Nephron (organoid): ENCODE results near the gene PLB1.
A peak's percentile ranks its signal among the peaks of the same experiment; 100 is the strongest.

ENCODE experiments used
- H3K27ac Mint-ChIP-seq, 3 experiments: 2 replicates each; pipeline ENCODE4 v1.8.0; 2020; ENCODE audit warnings: mixed read lengths in 3 of 3, mild to moderate bottlenecking in 2 of 3, moderate library complexity in 1 of 3
- H3K27me3 Mint-ChIP-seq: 2 replicates; pipeline ENCODE4 v1.8.0; 2021; ENCODE audit warnings: low read depth, mild to moderate bottlenecking, moderate library complexity, mixed read lengths
- H3K36me3 Mint-ChIP-seq: 2 replicates; pipeline ENCODE4 v1.8.0; 2020; ENCODE audit warnings: low read depth, mixed read lengths
- H3K4me1 Mint-ChIP-seq: 2 replicates; pipeline ENCODE4 v1.8.0; 2020; ENCODE audit warnings: mixed read lengths
- H3K4me3 Mint-ChIP-seq, 3 experiments: 2 replicates each; pipeline ENCODE4 v1.8.0; 2020; ENCODE audit warnings: mild to moderate bottlenecking in 3 of 3, mixed read lengths in 3 of 3, moderate library complexity in 2 of 3
- H3K9me3 Mint-ChIP-seq: 2 replicates; pipeline ENCODE4 v1.8.0; 2020; ENCODE audit warnings: mixed read lengths
- TF ChIP-seq, protein P1 (sequence below), 3 experiments: fragments of 200-600 bp; sonication (generic); IDR thresholded peaks; one replicate each; pipeline ENCODE4 v1.5.0; 2021; ENCODE audit warnings: antibody characterized with exemption in 3 of 3; ENCODE audit not compliant: unreplicated experiment in 3 of 3

PLB1 gene

DNA sequence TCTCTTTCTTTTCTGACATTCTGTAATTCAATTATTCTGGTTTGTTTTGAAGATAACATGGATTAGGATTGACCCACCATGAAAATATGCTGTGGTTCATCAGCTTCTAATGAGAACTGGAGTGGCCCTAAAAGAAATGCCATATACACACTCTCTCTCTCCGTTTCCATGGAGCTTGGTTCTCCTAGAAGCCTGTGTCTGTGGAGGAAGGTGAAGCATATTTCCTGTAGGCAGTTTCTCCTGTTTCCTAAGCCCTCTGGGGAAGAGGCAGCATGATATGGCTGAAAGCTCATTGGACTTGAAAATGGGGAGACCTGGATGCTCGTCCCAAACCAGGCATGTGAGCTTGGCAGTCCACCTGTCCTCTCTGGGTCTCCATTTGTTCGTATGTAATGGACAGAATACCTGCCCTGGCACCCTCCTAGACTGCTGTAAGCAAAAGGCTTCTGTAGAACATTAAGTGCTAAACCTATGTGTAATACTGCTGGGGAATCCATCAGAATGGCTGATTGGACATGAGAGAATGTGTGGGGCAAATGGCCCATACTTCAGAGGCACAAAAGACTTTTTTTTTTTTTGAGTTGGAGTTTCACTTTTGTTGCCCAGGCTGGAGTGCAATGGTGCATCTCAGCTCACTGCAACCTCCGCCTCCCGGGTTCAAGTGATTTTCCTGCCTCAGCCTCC is 180.4 kb downstream of the PLB1 start:
- TF ChIP-seq, protein P1, sequence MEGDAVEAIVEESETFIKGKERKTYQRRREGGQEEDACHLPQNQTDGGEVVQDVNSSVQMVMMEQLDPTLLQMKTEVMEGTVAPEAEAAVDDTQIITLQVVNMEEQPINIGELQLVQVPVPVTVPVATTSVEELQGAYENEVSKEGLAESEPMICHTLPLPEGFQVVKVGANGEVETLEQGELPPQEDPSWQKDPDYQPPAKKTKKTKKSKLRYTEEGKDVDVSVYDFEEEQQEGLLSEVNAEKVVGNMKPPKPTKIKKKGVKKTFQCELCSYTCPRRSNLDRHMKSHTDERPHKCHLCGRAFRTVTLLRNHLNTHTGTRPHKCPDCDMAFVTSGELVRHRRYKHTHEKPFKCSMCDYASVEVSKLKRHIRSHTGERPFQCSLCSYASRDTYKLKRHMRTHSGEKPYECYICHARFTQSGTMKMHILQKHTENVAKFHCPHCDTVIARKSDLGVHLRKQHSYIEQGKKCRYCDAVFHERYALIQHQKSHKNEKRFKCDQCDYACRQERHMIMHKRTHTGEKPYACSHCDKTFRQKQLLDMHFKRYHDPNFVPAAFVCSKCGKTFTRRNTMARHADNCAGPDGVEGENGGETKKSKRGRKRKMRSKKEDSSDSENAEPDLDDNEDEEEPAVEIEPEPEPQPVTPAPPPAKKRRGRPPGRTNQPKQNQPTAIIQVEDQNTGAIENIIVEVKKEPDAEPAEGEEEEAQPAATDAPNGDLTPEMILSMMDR (IDR thresholded peaks at IDR 0.05; ENCODE audit: unreplicated experiment in 3 of 3), result no peak
- peaks cover 52% of the 10 kb centered on the region for H3K4me1 Mint-ChIP-seq
- H3K9me3 Mint-ChIP-seq, result peaks cover 8% of the 10 kb centered on the region
- H3K27ac Mint-ChIP-seq, result peak overlapping the region; percentile 42 to 62 (median 44)
- H3K27me3 Mint-ChIP-seq, result no peaks in the 10 kb centered on the region
- H3K36me3 Mint-ChIP-seq, result peaks cover 4% of the 10 kb centered on the region
- H3K4me3 Mint-ChIP-seq, result no peak overlapping the region

DNA sequence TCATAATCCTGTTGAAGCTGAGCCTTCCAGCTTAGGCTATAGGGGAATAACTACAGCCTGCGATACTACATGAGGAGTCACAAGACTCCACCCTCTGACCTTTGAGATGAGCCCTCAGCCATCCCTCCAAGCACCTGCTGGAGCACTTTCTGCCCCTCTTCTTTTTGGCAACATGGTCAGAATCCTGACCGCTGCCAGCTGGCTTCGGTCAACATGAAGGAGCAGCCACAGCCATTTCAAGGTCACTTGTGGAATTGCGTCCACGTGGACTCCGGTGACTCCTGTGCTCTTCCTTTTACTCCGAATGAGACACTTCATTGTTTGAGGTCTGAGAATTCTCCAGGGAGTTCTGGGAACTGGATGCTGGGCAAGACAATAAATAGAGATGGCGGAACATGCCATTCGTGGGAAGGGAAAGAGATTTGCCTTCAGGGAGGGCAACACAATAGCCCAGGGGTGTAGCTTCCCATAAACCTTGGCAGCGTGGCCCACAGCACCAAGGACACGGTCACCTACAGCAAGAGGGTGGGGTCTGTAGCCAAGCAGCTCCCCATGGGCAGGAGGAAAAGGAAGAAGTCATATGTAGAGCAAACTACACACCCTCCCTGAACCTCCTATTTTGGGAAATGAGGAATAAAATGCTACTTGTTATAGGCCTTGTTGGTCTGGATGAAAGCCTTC is 182.5 kb downstream of the PLB1 start:
- Mint-ChIP-seq H3K27ac (peak overlapping the region in 2 of 3 experiments; percentile 38 to 89), H3K27me3 (no peaks in the 10 kb centered on the region), H3K4me3 (no peak overlapping the region), H3K4me1 (peaks cover 63% of the 10 kb centered on the region), H3K36me3 (no peaks in the 10 kb centered on the region), H3K9me3 (no peaks in the 10 kb centered on the region)
- TF ChIP-seq, protein P1 (IDR thresholded peaks at IDR 0.05; ENCODE audit: unreplicated experiment in 3 of 3), result no peak

DNA sequence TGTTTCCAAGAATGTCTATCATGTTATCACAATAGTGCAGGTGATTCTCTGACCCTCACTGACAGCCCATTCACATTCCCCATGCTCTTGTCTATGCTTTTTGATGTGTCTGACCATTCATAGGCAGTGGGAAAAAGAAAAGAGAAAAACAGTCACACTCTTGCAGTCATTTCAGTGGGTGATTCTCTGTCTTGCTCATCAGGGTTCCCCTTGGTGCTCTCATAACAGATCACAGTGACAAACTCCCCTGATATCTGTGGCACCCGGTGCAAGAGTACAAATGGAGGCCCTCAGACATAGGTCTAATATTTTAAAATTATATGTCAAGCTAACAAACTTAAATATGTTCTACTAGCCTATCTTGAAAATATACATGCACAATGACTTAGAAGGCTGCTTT is 183.1 kb downstream of the PLB1 start:
- no peaks in the 10 kb centered on the region for H3K36me3 Mint-ChIP-seq
- TF ChIP-seq, protein P1 (IDR thresholded peaks at IDR 0.05; ENCODE audit: unreplicated experiment in 3 of 3), result no peak
- peak overlapping the region in 2 of 3 experiments; percentile 86 to 89 for H3K27ac Mint-ChIP-seq
- no peaks in the 10 kb centered on the region for H3K9me3 Mint-ChIP-seq
- H3K4me3 Mint-ChIP-seq, result no peak overlapping the region
- no peaks in the 10 kb centered on the region for H3K27me3 Mint-ChIP-seq
- peaks cover 69% of the 10 kb centered on the region for H3K4me1 Mint-ChIP-seq

DNA sequence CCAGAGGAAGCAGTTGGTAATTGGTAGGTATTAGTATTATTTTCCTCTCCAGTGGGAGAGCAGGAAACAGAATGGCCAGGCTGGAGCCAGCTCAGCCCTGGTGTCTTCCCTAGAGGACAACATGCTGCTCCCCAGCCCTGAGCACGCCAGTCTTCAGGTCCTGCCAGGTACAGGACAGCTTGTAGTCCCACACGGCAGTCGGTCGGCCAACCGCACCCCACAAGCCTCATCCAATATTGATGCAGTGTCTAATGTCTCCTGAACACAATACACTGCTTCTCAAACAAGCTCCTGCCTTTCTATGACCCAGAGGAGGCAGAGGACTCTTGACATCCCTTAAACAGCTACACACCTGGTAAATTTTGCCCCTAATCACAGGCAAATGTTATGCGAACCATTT is 184.8 kb downstream of the PLB1 start:
- Mint-ChIP-seq H3K27ac (peak overlapping the region in 2 of 3 experiments; percentile 88 to 94), H3K9me3 (no peaks in the 10 kb centered on the region), H3K4me3 (no peak overlapping the region), H3K4me1 (peaks cover 75% of the 10 kb centered on the region), H3K27me3 (no peaks in the 10 kb centered on the region), H3K36me3 (no peaks in the 10 kb centered on the region)
- TF ChIP-seq, protein P1 (IDR thresholded peaks at IDR 0.05; ENCODE audit: unreplicated experiment in 3 of 3), result no peak

DNA sequence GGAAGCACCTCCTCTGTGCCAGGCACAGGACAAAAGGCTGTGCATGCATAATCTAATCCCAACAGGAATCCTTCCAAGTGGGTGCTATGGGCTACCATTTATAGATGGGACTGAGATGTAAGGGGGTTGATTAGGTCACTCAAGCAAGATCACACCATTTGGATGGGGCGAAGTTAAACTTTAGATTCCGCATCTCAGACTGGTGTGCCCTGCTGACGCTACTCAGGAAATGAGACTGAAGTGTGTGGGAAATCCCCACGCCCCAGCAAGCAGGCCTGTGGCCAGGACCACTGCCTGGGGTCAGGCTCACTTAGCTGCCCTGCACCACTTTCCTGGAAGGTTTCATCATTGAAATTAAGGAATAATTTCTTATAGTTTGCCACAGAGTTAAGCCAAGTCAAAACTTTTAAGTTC is 185.3 kb downstream of the PLB1 start:
- Mint-ChIP-seq H3K27me3 (no peaks in the 10 kb centered on the region), H3K4me3 (no peak overlapping the region), H3K4me1 (peaks cover 75% of the 10 kb centered on the region), H3K27ac (peak overlapping the region in 2 of 3 experiments; percentile 88 to 94), H3K9me3 (peaks cover 2% of the 10 kb centered on the region), H3K36me3 (no peaks in the 10 kb centered on the region)
- TF ChIP-seq, protein P1 (IDR thresholded peaks at IDR 0.05; ENCODE audit: unreplicated experiment in 3 of 3), result no peak
